ENCODE data around the gene ITGB1. TPM values are rescaled to one million over a fixed set of nuclear protein-coding genes. Genes with fewer than 3 reads are reported as not detected.

ITGB1 gene
- total and polyA plus RNA-seq, 9 of the 15 experiments (the other 6 are each of a cell fraction or from before 2014, with no cell fraction given): 40.2 to 194 (median 155) TPM

GRCh38 chr10:32985775-32986350 is 27.8 kb upstream of the ITGB1 start (continued):
- peak; percentile 56; the same call in 1 of the 2 replicates for TF ChIP-seq ZNF589 (CRISPR knock-in tag; IDR thresholded peaks at IDR 0.05; ENCODE audit: low read depth)
- TF ChIP-seq, protein P1, sequence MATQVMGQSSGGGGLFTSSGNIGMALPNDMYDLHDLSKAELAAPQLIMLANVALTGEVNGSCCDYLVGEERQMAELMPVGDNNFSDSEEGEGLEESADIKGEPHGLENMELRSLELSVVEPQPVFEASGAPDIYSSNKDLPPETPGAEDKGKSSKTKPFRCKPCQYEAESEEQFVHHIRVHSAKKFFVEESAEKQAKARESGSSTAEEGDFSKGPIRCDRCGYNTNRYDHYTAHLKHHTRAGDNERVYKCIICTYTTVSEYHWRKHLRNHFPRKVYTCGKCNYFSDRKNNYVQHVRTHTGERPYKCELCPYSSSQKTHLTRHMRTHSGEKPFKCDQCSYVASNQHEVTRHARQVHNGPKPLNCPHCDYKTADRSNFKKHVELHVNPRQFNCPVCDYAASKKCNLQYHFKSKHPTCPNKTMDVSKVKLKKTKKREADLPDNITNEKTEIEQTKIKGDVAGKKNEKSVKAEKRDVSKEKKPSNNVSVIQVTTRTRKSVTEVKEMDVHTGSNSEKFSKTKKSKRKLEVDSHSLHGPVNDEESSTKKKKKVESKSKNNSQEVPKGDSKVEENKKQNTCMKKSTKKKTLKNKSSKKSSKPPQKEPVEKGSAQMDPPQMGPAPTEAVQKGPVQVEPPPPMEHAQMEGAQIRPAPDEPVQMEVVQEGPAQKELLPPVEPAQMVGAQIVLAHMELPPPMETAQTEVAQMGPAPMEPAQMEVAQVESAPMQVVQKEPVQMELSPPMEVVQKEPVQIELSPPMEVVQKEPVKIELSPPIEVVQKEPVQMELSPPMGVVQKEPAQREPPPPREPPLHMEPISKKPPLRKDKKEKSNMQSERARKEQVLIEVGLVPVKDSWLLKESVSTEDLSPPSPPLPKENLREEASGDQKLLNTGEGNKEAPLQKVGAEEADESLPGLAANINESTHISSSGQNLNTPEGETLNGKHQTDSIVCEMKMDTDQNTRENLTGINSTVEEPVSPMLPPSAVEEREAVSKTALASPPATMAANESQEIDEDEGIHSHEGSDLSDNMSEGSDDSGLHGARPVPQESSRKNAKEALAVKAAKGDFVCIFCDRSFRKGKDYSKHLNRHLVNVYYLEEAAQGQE (IDR thresholded peaks at IDR 0.05; ENCODE audit: borderline replicate concordance): peak; percentile 22; the same call in 1 of the 2 replicates
- TF ChIP-seq, protein P1 (CRISPR knock-in tag; IDR thresholded peaks at IDR 0.05; ENCODE audit: low read depth): no peak
- TF ChIP-seq L3MBTL2 (IDR thresholded peaks at IDR 0.05): 0 out of 2 replicates have a peak, but pooled peaks have one; percentile 11
- 0 out of 2 replicates have a peak, but pooled peaks have one; percentile 47 for TF ChIP-seq ATF7 (IDR thresholded peaks at IDR 0.05)
- TF ChIP-seq, protein P2, sequence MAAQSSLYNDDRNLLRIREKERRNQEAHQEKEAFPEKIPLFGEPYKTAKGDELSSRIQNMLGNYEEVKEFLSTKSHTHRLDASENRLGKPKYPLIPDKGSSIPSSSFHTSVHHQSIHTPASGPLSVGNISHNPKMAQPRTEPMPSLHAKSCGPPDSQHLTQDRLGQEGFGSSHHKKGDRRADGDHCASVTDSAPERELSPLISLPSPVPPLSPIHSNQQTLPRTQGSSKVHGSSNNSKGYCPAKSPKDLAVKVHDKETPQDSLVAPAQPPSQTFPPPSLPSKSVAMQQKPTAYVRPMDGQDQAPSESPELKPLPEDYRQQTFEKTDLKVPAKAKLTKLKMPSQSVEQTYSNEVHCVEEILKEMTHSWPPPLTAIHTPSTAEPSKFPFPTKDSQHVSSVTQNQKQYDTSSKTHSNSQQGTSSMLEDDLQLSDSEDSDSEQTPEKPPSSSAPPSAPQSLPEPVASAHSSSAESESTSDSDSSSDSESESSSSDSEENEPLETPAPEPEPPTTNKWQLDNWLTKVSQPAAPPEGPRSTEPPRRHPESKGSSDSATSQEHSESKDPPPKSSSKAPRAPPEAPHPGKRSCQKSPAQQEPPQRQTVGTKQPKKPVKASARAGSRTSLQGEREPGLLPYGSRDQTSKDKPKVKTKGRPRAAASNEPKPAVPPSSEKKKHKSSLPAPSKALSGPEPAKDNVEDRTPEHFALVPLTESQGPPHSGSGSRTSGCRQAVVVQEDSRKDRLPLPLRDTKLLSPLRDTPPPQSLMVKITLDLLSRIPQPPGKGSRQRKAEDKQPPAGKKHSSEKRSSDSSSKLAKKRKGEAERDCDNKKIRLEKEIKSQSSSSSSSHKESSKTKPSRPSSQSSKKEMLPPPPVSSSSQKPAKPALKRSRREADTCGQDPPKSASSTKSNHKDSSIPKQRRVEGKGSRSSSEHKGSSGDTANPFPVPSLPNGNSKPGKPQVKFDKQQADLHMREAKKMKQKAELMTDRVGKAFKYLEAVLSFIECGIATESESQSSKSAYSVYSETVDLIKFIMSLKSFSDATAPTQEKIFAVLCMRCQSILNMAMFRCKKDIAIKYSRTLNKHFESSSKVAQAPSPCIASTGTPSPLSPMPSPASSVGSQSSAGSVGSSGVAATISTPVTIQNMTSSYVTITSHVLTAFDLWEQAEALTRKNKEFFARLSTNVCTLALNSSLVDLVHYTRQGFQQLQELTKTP (IDR thresholded peaks at IDR 0.05; ENCODE audit: low read depth in 1 of 2, partially characterized antibody in 2 of 2): peak in 1 of 2 experiments; percentile 57
- TF ChIP-seq BRD4 (IDR thresholded peaks at IDR 0.05): no peak
- TF ChIP-seq PRDM10 (IDR thresholded peaks at IDR 0.05; ENCODE audit: partially characterized antibody): no peak
- TF ChIP-seq ZNF175 (CRISPR knock-in tag; IDR thresholded peaks at IDR 0.05; ENCODE audit: low read depth): peak; percentile 7; the same call in 1 of the 2 replicates
- TF ChIP-seq NR2C2 (CRISPR knock-in tag; IDR thresholded peaks at IDR 0.05): no peak
- peak; percentile 79; the same call in 1 of the 2 replicates for TF ChIP-seq NR2C2 (tag; IDR thresholded peaks at IDR 0.05)
- TF ChIP-seq TBL1XR1 (IDR thresholded peaks at IDR 0.05; ENCODE audit: low read length in 2 of 2): no peak
